K562 (cell line): ENCODE results near the gene CD244. TPM values are rescaled to one million over a fixed set of nuclear protein-coding genes. Genes with fewer than 3 reads are reported as not detected.
"Not testable (repeated sequence)": the region's sequence is repeated elsewhere in the genome, so short reads cannot be mapped to it uniquely, and the experiment has no call there.

Experiments used
- ATAC-seq: fragments of 200-7000 bp; cut with Tn5 transposase; 3 replicates; pipeline ENCODE4 v1.9.1; 2020; ENCODE audit warnings: moderate library complexity
- BruUV-seq: library from RNA; stranded (reverse); fragments of 400-500 nt; replicated peaks from 2 replicates; lab custom pipeline; 2021; lab: Mats Ljungman, UMichigan
- CTCF ChIA-PET: fragments of 300-600 bp; formaldehyde crosslinking; extraction: SDS; loops from one replicate; lab custom pipeline; 2021; ENCODE audit warnings: low intra/inter-chr PET ratio; lab: Yijun Ruan, JAX
- POLR2A ChIA-PET: fragments of 300-600, 350-650 bp; sonication (Branson Sonifier 250); formaldehyde crosslinking; extraction: SDS; loops from one replicate; lab custom pipeline; 2021; ENCODE audit warnings: antibody characterized with exemption, inconsistent platforms; lab: Yijun Ruan, JAX
- DNase-seq, 4 experiments: peaks; one replicate each; pipeline versions ENCODE4 v3.0.0 to v3.0.0-alpha.2; 2011 to 2018; ENCODE audit warnings: low spot score in 3 of 4, mixed read lengths in 3 of 4; ENCODE audit errors: extremely low read depth in 1 of 4
- FAIRE-seq: peaks from 2 replicates; lab custom pipeline; 2011; peaks lifted over from hg19 to GRCh38; lab: Jason Lieb, UNC
- H2AFZ ChIP-seq: 2 replicates; pipeline ENCODE4 v1.6.0; 2011; ENCODE audit warnings: low read depth, low read length, control low read depth, inconsistent platforms
- H3K27ac ChIP-seq: fragments of 200-600 bp; 3 replicates; pipeline ENCODE4 v1.8.0; 2011; ENCODE audit warnings: low read depth, mild to moderate bottlenecking, control low read depth, inconsistent platforms, low read length, moderate library complexity, mixed read lengths; ENCODE audit errors: extremely low read depth
- H3K27me3 ChIP-seq, 2 experiments: fragments of 300-600 bp in 1 of 2; 2 replicates in 1 of 2; 3 replicates in 1 of 2; pipeline versions ENCODE4 v1.6.0 to v1.8.0; 2011; ENCODE audit warnings: inconsistent platforms in 2 of 2, low read length in 2 of 2, mild to moderate bottlenecking in 1 of 2, mixed read lengths in 1 of 2, moderate library complexity in 1 of 2; ENCODE audit not compliant: control insufficient read depth in 2 of 2, insufficient read depth in 2 of 2
- H3K36me3 ChIP-seq: fragments of 300-600 bp; 3 replicates; pipeline ENCODE4 v1.8.0; 2011; ENCODE audit warnings: mild to moderate bottlenecking, low read length, inconsistent platforms; ENCODE audit not compliant: control insufficient read depth, insufficient read depth
- H3K4me1 ChIP-seq, 2 experiments: fragments of 200-600 bp in 1 of 2; replicated peaks in 1 of 2; 2 replicates in 1 of 2; 3 replicates in 1 of 2; pipeline versions ENCODE4 v1.5.1 to v1.8.0; 2011; ENCODE audit warnings: inconsistent platforms in 2 of 2, low read length in 2 of 2, mild to moderate bottlenecking in 1 of 2, mixed read lengths in 1 of 2, moderate library complexity in 1 of 2; ENCODE audit not compliant: control insufficient read depth in 2 of 2, insufficient read depth in 2 of 2
- H3K4me2 ChIP-seq: 2 replicates; pipeline ENCODE4 v1.6.1; 2011; ENCODE audit warnings: low read length, control low read depth, inconsistent platforms, mixed read lengths; ENCODE audit not compliant: insufficient read depth
- H3K4me3 ChIP-seq: fragments of 200-600 bp; sonication (generic), shearing (Covaris generic); 2 replicates; pipeline ENCODE4 v1.5.1; 2016; ENCODE audit warnings: control low read depth, inconsistent platforms
- H3K79me2 ChIP-seq: fragments of 200-600 bp; 3 replicates; pipeline ENCODE4 v1.8.0; 2011; ENCODE audit warnings: low read length, inconsistent platforms; ENCODE audit not compliant: control insufficient read depth, insufficient read depth
- H3K9ac ChIP-seq, 2 experiments: 2 replicates each; pipeline versions ENCODE4 v1.6.0 to v1.6.1; 2011; ENCODE audit warnings: low read depth in 2 of 2, low read length in 2 of 2, control low read depth in 1 of 2, inconsistent platforms in 1 of 2, mild to moderate bottlenecking in 1 of 2, mixed read lengths in 1 of 2; ENCODE audit not compliant: insufficient read depth in 1 of 2
- H3K9me1 ChIP-seq: one replicate; pipeline ENCODE4 v1.6.0; 2011; ENCODE audit warnings: inconsistent platforms, mild to moderate bottlenecking, low read length, moderate library complexity; ENCODE audit not compliant: control insufficient read depth, insufficient read depth
- H3K9me3 ChIP-seq: replicated peaks from 2 replicates; pipeline ENCODE4 v1.5.1; 2011; ENCODE audit warnings: low read depth, low read length, inconsistent platforms; ENCODE audit not compliant: control insufficient read depth, insufficient read depth
- H4K20me1 ChIP-seq: replicated peaks from 2 replicates; pipeline ENCODE4 v1.6.1; 2011; ENCODE audit warnings: low read length, inconsistent platforms, mixed read lengths; ENCODE audit not compliant: control insufficient read depth, insufficient read depth
- FOXJ2 ChIP-seq: fragments of 200-800 bp; sonication (Bioruptor generic); IDR thresholded peaks from 2 replicates; pipeline ENCODE4 v1.6.1; 2016; ENCODE audit warnings: missing genetic modification characterization, missing compliant biosample characterization
- GTF2F1 ChIP-seq: IDR thresholded peaks from 2 replicates; pipeline ENCODE4 v1.6.1; 2011; ENCODE audit warnings: low read depth, low read length, improper control_type of control experiment
- PTBP1 ChIP-seq: fragments of 200-400 bp; formaldehyde crosslinking; IDR thresholded peaks from 2 replicates; pipeline ENCODE4 v1.6.1; 2017; ENCODE audit warnings: low read depth, low read length
- SMARCB1 ChIP-seq: IDR thresholded peaks from 2 replicates; pipeline ENCODE4 v1.6.1; 2011; ENCODE audit warnings: improper control_type of control experiment, low read depth; ENCODE audit not compliant: insufficient read length
- WGBS: fragments of 100-300 bp; shearing (Covaris generic); methylation state at CpG from one replicate; pipeline ENCODE4 v1.1.6; 2016; ENCODE audit warnings: low coverage, mixed read lengths; ENCODE audit not compliant: insufficient coverage; ENCODE audit errors: missing lambda C conversion rate; 5-methylcytosine and 5-hydroxymethylcytosine counted together
- in situ Hi-C: fragments of 300-500 bp; cut with MboI; formaldehyde crosslinking; loops from 4 replicates; pipeline ENCODE4 v1.15.0; 2018; ENCODE audit warnings: inconsistent platforms, mixed read lengths
- intact Hi-C: fragments of 100-400 bp; cut with micrococcal nuclease; formaldehyde crosslinking; loops from 2 replicates; pipeline ENCODE4 v1.14.2; 2022
- polyA plus RNA-seq, 8 experiments: library from polyadenylated mRNA; depleted of rRNA in 4 of 8; stranded (reverse) in 5 of 8; unstranded in 3 of 8; fragments of >200 nt; fragmentation: Nextera tagmentation in 2 of 8; fragmentation: Illumina TruSeq in 1 of 8; extraction: Ambion mirVana in 2 of 8; extraction: Trizol in 1 of 8; gene quantifications; 2 replicates each; pipeline versions ENCODE4 v1.2.1 to v1.2.3, GENCODE V29; 2011 to 2014; ENCODE audit warnings: inconsistent platforms in 1 of 8, missing spikeins in 1 of 8
- total RNA-seq, 7 experiments: library from RNA; depleted of rRNA in 6 of 7; stranded (reverse); fragments of >200 nt in 6 of 7; fragmentation: Illumina TruSeq in 2 of 7; extraction: Trizol in 2 of 7; gene quantifications; 2 replicates each; pipeline versions ENCODE4 v1.2.1 to v1.2.3, GENCODE V29; 2011 to 2021; ENCODE audit warnings: low replicate concordance in 1 of 7
- TF ChIP-seq, protein P1 (sequence below): sonication (generic); formaldehyde crosslinking; IDR thresholded peaks from 2 replicates; pipeline ENCODE4 v1.8.1; 2023; ENCODE audit warnings: mild to moderate bottlenecking, missing genetic modification reagents

Gene CD244
- total and polyA plus RNA-seq, 9 of the 15 experiments (the other 6 are each of a cell fraction or from before 2014, with no cell fraction given), result not detected

GRCh38 chr1:160904783-160905616, 42.3 kb upstream of the CD244 start:
- Histone ChIP-seq H3K79me2 (no peaks in the 10 kb centered on the region), H3K4me1 (no peaks in the 10 kb centered on the region), H3K36me3 (no peaks in the 10 kb centered on the region), H3K27me3 (peaks cover 4 to 25% of the 10 kb centered on the region in 2 experiments; a peak in 3 of 5 replicates), H3K27ac (no peak overlapping the region), H3K4me2 (no peak overlapping the region), H4K20me1 (no peaks in the 10 kb centered on the region), H2AFZ (no peak overlapping the region), H3K9ac (no peak overlapping the region), H3K9me3 (no peaks in the 10 kb centered on the region; the same call in 1 of the 2 replicates), H3K9me1 (no peaks in the 10 kb centered on the region), H3K4me3 (no peak overlapping the region)
- BruUV-seq, result no TSS peak
- intact Hi-C loops, result no loop called here
- CTCF ChIA-PET, result no interaction called here
- POLR2A ChIA-PET, result interaction anchor here (0.7 to 0.9 kb wide), 2 partner anchors 13 to 40 kb away, joined by 3 to 4 read pairs; no protein-coding TSS in a partner anchor
- 1% methylated on average over 8 of the region's 8 CpGs for WGBS
- TF ChIP-seq, protein P1, sequence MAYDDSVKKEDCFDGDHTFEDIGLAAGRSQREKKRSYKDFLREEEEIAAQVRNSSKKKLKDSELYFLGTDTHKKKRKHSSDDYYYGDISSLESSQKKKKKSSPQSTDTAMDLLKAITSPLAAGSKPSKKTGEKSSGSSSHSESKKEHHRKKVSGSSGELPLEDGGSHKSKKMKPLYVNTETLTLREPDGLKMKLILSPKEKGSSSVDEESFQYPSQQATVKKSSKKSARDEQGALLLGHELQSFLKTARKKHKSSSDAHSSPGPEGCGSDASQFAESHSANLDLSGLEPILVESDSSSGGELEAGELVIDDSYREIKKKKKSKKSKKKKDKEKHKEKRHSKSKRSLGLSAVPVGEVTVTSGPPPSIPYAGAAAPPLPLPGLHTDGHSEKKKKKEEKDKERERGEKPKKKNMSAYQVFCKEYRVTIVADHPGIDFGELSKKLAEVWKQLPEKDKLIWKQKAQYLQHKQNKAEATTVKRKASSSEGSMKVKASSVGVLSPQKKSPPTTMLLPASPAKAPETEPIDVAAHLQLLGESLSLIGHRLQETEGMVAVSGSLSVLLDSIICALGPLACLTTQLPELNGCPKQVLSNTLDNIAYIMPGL (CRISPR knock-in tag), result no peak
- TF ChIP-seq FOXJ2 (tag) (0 out of 2 replicates have a peak, but pooled peaks have one; percentile 30), GTF2F1 (no peak), PTBP1 (no peak), SMARCB1 (no peak)
- ATAC-seq (no peak), DNase-seq (no peak), FAIRE-seq (no peak)
- in situ Hi-C loops, result no loop called here

GRCh38 chr1:160902251-160902650, 39.6 kb upstream of the CD244 start:
- H3K9me3 ChIP-seq, H3K4me3 ChIP-seq, H3K4me1 ChIP-seq, H3K27me3 ChIP-seq, intact Hi-C loops, POLR2A ChIA-PET, H3K36me3 ChIP-seq, DNase-seq, ATAC-seq, H3K9me1 ChIP-seq, H3K4me2 ChIP-seq, in situ Hi-C loops, H4K20me1 ChIP-seq, H3K9ac ChIP-seq, H2AFZ ChIP-seq, H3K27ac ChIP-seq, H3K79me2 ChIP-seq, FAIRE-seq, BruUV-seq: not testable (repeated sequence)
- CTCF ChIA-PET, result interaction anchor here (0.6 kb wide), 1 partner anchor 19 kb away, joined by 3 read pairs; no protein-coding TSS in a partner anchor
- WGBS, result 0% methylated on average over 1 of the region's 1 CpG
